GM21381 (cell line): ENCODE data around the gene MECR.
A peak's percentile ranks its signal among the peaks of the same experiment; 100 is the strongest.

Experiments
- ATAC-seq: cut with Tn5 transposase; IDR thresholded peaks from one replicate; pipeline ENCODE4 v1.9.1; 2021; ENCODE audit warnings: mild to moderate bottlenecking, moderate library complexity; ENCODE audit not compliant: unreplicated experiment

The MECR gene, protein sequence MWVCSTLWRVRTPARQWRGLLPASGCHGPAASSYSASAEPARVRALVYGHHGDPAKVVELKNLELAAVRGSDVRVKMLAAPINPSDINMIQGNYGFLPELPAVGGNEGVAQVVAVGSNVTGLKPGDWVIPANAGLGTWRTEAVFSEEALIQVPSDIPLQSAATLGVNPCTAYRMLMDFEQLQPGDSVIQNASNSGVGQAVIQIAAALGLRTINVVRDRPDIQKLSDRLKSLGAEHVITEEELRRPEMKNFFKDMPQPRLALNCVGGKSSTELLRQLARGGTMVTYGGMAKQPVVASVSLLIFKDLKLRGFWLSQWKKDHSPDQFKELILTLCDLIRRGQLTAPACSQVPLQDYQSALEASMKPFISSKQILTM

GRCh38 chr1:29230553-29231378 is at the start of gene MECR:
MECR (minus strand) TSS chr1:29230934; CDS start chr1:29230906, 28 bp downstream.
- peak; percentile 90 for ATAC-seq

DNA sequence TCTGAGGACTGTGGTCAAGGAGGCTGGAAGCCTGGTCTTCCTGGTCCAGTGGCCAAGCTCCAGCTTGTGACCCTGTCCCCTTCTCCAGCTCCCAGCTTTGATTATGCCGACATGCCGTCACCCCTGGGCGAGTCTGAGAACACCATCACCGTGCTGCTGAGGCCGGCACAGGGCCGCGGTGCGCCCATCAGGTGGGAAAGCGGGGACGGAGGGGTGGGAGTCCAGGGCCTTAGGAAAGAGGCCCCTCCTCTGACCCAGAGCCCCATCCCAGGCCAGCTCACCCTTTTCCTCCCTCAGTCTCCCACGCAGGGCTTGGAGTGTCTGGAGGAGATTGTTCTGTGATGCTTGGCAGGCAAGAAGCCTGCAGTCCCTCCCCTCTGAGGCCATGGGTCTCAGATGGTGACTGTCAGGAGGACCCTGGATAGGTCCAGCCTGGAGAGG is 49.2 kb upstream of the MECR start:
- ATAC-seq: no peak

- ATAC-seq: no peak
Observed at GRCh38 chr1:29279406-29279805, 48.7 kb upstream of the MECR start.

DNA sequence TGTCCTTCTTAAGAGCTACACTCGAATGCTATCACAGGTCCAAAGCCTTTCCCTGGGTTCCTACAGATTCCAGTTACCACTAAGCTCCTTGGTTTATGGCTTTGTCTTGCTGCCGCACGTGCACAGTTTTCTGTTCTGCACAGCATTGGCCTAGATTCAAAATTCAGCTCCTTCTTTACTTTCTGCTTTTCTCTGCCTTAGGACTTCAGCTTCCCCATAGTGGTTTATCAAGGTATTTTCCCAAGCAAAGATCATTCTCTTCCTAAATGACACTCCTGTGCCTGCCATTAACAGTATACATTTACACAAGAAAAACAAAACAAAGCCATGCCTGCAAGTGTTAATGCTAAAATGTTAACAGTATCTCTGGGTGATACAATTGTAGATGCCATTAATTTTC is 47.4 kb upstream of the MECR start:
- no peak for ATAC-seq

- ATAC-seq: no peak
Observed at GRCh38 chr1:29275435-29275834, 44.7 kb upstream of the MECR start.

- no peak for ATAC-seq
Observed at GRCh38 chr1:29272147-29272907, 41.6 kb upstream of the MECR start.

DNA sequence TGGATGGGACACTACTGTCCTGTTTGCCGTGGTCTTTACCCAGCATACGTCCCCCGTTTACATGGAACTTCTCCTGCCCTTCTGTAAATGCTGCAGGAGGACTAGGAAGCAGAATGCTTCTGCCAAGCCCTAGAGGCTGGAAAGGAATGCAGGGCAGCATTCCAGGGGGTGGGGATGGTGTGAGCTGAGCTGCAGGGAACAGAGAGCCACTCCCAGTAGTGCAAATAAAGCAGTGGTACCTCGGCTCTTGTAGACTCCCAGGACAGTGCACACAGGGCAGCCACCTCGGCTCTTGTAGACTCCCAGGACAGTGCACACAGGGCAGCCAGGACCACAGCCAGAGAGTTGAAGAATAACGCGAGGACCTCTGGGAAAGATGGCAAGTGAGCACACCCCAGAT is 41.0 kb upstream of the MECR start:
- ATAC-seq: no peak

GRCh38 chr1:29270929-29271521 is 40.3 kb upstream of the MECR start:
- ATAC-seq: no peak

GRCh38 chr1:29269382-29269781 is 38.6 kb upstream of the MECR start:
- no peak for ATAC-seq

- ATAC-seq: no peak
Observed at GRCh38 chr1:29267321-29268070, 36.8 kb upstream of the MECR start.

DNA sequence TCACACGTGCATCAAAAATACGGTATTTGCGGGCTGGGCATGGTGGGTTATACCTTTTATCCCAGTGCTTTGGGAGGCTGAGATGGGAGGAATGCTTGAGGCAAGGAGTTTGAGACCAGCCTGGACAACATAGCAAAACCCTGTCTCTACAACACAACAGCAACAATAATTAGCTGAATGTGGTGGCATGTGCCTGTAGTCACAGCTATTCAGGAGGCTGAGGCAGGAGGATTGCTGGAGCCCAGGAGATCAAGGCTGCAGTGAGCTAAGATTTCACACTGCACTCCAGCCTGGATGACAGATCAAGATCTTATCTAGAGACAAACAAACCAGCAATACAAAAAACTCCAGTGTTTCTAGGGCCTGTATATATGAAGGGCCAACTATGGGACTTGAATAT is 36.2 kb upstream of the MECR start:
- ATAC-seq: no peak

DNA sequence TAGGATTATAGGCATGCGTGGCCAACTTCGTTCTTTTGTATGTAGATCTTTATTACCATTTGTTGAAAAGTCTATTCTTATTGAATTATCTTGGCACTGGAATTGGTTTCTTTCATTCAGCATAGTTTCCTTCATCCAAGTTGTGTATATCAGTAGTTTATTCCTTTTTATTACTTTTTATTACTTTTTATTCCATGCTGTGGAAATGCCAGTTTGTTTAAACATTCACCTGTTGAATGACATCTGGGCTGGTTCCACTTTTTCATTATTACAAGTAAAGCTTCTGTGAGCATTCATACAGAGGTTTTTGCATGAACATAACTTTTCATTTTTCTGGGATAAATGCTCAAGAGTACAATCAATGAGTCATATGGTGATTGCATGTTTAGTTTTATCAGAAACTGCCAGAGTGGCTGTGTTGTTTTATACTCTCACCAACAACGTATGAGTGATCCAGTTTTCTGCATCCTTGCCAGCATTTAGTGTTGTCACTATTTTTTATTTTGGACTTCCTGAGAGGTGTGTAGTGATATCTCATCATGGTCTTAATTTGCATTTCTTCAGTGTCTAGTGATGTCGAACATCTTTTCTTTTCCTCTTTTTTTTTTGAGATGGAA is 34.1 kb upstream of the MECR start:
- no peak for ATAC-seq

DNA sequence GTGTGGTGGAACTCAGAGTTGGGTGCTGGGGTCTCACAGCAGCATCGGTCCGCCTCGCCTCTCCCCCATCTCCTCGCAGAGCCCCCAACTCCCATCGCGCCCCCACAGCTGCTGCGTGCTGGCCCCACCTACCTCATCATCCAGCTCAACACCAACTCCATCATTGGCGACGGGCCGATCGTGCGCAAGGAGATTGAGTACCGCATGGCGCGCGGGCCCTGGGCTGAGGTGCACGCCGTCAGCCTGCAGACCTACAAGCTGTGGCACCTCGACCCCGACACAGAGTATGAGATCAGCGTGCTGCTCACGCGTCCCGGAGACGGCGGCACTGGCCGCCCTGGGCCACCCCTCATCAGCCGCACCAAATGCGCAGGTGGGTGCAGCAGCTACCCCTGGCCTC is 29.8 kb upstream of the MECR start:
- ATAC-seq: no peak

DNA sequence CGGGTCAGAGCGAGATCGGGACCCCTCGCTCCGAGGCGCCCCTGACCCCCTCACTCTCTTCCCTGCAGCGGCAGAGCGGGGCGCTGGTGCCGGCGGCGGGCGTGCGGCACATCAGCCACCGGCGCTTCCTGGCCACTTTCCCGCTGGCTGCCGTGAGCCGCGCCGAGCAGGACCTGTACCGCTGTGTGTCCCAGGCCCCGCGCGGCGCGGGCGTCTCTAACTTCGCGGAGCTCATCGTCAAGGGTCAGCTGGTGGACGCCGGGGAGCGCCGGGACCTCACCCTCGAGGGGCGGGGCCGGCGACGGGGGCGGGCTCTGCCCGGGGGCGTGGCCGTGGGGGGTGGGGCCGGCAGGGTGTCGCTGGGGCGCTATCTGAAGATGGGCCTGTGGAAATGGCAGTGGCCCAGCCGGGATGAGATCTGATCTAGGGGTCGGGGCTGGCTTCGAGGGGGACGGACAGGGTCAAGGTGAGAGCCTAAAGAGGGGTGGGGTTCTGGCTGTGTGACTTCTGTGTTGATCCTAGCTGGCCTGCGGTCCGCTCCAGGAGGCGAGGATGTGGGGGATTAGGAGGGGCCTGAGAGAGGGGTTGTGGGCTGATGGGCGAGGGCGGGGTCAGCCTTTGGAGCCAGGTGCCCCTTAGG is 29.2 kb upstream of the MECR start:
- no peak for ATAC-seq

GRCh38 chr1:29258976-29259801 is 28.5 kb upstream of the MECR start:
- no peak for ATAC-seq

DNA sequence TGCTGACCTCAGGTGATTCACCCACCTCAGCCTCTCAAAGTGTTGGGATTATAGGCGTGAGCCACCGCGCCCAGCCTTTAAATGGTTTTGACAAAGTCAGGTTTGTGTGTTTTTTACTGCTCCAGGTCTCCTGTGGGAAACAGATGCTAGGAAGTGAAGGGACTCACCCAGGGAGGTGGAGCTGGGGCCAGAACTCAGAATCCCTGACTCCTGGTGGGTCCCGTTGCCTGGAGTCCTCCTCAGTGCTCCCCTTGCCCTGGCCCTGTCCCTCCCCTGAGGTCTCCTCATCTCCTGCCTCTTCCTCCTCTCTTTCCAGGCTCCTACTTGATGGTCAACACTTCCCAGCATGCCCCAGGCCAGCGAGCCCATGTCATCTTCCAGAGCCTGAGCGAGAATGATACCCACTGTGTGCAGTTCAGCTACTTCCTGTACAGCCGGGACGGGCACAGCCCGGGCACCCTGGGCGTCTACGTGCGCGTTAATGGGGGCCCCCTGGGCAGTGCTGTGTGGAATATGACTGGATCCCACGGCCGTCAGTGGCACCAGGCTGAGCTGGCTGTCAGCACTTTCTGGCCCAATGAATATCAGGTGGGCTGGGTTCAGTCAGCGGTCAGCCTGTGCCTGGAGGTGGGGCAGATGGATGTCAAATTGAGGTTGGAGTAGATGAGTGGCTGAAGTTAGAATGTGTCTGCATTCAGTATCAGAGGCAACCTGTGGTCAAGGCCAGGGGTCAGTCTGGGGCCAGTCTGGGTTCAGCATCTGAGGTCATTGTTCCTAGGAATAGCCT is 27.6 kb upstream of the MECR start:
- no peak for ATAC-seq

DNA sequence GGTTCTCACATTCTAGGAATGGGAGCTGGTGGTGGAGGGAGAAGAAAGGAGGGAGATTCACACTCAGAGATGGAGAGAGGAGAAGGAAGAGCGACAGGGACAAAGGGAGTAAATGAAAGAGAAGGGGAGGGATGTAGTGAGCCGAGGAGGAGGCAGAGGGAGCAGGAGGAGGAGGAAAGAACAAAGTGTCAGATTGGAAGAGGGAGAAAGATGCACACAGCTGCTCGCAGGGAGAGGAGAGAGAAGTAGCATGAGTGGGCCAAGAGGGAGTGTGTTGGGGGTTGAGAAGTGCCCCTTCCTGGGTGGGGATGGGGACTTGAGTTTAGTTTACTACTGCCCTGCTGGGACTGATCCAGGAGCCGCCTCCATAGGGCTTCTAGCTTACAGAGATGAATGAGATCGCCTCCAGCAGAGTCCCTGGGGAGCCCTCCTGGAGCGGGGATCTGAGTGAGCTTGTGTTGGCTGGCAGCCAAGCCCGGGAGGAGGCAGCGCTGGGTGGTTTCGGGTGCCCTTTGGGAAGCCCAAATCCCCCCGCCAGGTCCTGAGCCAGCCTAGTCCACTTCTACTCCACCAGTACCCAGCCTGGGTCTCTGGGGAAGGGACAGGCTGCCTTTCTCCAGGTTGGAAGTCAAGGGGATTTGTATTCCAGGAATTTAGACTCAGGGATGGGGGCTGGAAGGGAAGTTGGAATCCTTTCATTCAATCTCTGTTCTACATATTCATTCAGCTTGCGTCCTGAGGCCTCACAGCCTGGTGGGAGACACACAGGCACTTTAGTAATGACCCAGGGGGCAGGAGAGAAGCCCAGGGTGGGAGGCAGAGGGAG is 26.5 kb upstream of the MECR start:
- no peak for ATAC-seq
